ENCODE results near the gene SLIT2. TPM values are rescaled to one million over a fixed set of nuclear protein-coding genes. Genes with fewer than 3 reads are reported as not detected.

The SLIT2 gene
- total and polyA plus RNA-seq, 10 donors, result 1.3 to 128 (median 57.2) TPM

DNA sequence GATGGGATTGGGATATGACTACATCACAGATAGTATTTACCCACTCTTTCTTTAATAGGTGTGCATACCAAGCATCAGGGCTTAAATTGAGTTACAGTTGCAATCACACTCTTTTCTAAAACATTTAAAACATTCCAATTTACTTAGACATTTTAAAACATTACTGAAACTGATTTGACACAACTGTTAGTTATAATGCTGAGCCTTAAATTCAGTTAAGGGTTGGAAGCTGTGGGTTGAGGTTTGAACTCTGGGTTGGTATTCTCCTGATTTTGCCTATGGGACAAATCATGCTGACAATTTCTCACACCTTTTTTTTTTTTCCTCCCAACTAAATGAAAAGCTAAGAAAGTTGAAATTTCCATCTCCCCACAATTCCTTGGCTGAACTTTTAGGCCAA lies 16.3 kb downstream of the SLIT2 start:
- TF ChIP-seq POLR2A (IDR thresholded peaks at IDR 0.05), result no peak
- TF ChIP-seq, protein P1, sequence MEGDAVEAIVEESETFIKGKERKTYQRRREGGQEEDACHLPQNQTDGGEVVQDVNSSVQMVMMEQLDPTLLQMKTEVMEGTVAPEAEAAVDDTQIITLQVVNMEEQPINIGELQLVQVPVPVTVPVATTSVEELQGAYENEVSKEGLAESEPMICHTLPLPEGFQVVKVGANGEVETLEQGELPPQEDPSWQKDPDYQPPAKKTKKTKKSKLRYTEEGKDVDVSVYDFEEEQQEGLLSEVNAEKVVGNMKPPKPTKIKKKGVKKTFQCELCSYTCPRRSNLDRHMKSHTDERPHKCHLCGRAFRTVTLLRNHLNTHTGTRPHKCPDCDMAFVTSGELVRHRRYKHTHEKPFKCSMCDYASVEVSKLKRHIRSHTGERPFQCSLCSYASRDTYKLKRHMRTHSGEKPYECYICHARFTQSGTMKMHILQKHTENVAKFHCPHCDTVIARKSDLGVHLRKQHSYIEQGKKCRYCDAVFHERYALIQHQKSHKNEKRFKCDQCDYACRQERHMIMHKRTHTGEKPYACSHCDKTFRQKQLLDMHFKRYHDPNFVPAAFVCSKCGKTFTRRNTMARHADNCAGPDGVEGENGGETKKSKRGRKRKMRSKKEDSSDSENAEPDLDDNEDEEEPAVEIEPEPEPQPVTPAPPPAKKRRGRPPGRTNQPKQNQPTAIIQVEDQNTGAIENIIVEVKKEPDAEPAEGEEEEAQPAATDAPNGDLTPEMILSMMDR (IDR thresholded peaks at IDR 0.05 in 8 of 11, conservative IDR thresholded peaks at IDR 0.05 in 3 of 11), result no peak
- no peak for TF ChIP-seq POLR2AphosphoS5 (IDR thresholded peaks at IDR 0.05)
- intact Hi-C loops (cut with DNase I; ENCODE audit: low total_unique reads), result no loop called here
- H3K27me3 ChIP-seq (replicated peaks in 1 of 7), result no peaks in the 10 kb centered on the region
- no peaks in the 10 kb centered on the region for H3K9me3 ChIP-seq
- H3K4me1 ChIP-seq, result no peaks in the 10 kb centered on the region
- H3K36me3 ChIP-seq, result no peaks in the 10 kb centered on the region
- no peak for DNase-seq
- no peak overlapping the region for H3K27ac ChIP-seq
- no peak overlapping the region for H3K4me3 ChIP-seq

DNA sequence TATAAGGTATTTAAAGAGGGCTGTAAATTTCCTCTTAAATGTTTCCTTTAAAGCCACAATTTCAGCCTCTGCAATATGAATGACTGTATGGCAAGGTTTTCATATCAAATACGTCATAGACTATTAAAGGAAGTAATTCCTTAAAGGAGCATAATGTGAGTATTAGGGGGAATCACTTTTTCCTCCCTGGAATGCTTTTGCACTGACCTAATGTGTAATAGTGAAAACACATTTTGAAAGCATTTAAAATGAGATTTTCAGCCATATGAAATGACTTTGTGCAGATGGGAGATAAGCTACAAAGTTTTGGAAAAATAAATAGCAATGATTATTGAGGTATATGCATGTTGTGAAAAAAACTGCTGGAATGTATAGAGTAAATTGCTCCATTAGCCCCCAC lies 17.6 kb downstream of the SLIT2 start:
- H3K27me3 ChIP-seq (replicated peaks in 1 of 7), result no peaks in the 10 kb centered on the region
- no peaks in the 10 kb centered on the region for H3K4me1 ChIP-seq
- no peaks in the 10 kb centered on the region for H3K36me3 ChIP-seq
- H3K4me3 ChIP-seq, result no peak overlapping the region
- H3K27ac ChIP-seq, result no peak overlapping the region
- no peaks in the 10 kb centered on the region for H3K9me3 ChIP-seq
- TF ChIP-seq POLR2A (IDR thresholded peaks at IDR 0.05), result no peak
- TF ChIP-seq, protein P1 (IDR thresholded peaks at IDR 0.05 in 8 of 11, conservative IDR thresholded peaks at IDR 0.05 in 3 of 11), result no peak
- TF ChIP-seq POLR2AphosphoS5 (IDR thresholded peaks at IDR 0.05), result no peak
- 39 to 63% (median 44%) methylated on average over 1 of the region's 1 CpG for WGBS, 5 donors
- DNase-seq, result no peak
- intact Hi-C loops (cut with DNase I; ENCODE audit: low total_unique reads), result no loop called here

DNA sequence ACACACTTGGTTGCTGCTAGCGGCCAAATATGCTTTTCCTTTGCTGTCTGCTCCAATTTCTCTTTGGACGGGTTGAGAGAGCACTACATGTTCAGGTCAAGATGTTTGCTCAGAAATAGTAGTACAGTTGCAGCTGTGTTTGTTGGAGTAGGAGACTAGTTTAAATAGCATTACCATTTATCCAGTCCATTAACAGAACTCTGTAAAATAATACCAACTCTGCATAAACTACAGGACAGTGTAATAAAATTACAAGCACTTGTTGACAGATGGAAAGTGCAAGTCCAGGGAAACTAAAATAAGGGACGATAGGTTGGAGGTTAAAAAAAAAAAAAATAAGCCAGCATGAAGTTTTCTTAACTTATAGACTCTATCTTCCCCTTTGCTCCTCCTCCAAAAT lies 20.2 kb downstream of the SLIT2 start:
- TF ChIP-seq POLR2A (IDR thresholded peaks at IDR 0.05), result no peak
- WGBS, 5 donors, result 60 to 88% (median 71%) methylated on average over 3 of the region's 3 CpGs
- Histone ChIP-seq H3K27ac (no peak overlapping the region), H3K4me1 (no peaks in the 10 kb centered on the region), H3K9me3 (no peaks in the 10 kb centered on the region), H3K36me3 (no peaks in the 10 kb centered on the region), H3K4me3 (no peak overlapping the region), H3K27me3 (replicated peaks in 1 of 7) (no peaks in the 10 kb centered on the region)
- intact Hi-C loops (cut with DNase I; ENCODE audit: low total_unique reads), result no loop called here
- DNase-seq, result no peak

DNA sequence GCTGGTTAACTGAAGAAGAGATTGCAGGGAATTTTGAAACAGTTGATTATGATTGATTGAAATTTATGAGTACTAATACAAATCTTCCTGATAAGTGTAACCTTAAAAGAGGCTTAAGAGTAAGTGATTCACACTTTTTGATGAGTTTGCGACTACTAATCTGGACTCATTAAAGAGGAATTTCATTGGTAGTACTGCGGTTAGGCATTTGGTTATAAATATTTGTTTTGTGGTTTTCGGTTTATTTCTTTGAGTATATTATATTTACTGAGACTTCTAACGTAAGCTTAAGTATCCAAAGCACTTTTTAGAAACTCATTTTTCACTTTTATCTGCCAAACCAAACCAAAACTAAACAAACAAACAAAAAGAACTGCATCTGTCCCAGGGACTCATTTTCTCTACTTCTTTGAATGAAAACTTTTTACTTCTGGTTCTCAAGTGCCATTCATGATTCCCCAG lies 20.7 kb downstream of the SLIT2 start:
- WGBS, 5 donors, result 64 to 83% (median 72%) methylated on average over 4 of the region's 4 CpGs
- no peaks in the 10 kb centered on the region for H3K9me3 ChIP-seq
- H3K4me1 ChIP-seq, result no peaks in the 10 kb centered on the region
- H3K4me3 ChIP-seq, result no peak overlapping the region
- TF ChIP-seq POLR2A (IDR thresholded peaks at IDR 0.05) (no peak), POLR2AphosphoS5 (IDR thresholded peaks at IDR 0.05) (no peak)
- TF ChIP-seq, protein P1 (IDR thresholded peaks at IDR 0.05 in 8 of 11, conservative IDR thresholded peaks at IDR 0.05 in 3 of 11), result no peak
- no peak overlapping the region for H3K27ac ChIP-seq
- intact Hi-C loops (cut with DNase I; ENCODE audit: low total_unique reads), result no loop called here
- no peaks in the 10 kb centered on the region for H3K27me3 ChIP-seq (replicated peaks in 1 of 7)
- no peaks in the 10 kb centered on the region for H3K36me3 ChIP-seq
- DNase-seq, result no peak

DNA sequence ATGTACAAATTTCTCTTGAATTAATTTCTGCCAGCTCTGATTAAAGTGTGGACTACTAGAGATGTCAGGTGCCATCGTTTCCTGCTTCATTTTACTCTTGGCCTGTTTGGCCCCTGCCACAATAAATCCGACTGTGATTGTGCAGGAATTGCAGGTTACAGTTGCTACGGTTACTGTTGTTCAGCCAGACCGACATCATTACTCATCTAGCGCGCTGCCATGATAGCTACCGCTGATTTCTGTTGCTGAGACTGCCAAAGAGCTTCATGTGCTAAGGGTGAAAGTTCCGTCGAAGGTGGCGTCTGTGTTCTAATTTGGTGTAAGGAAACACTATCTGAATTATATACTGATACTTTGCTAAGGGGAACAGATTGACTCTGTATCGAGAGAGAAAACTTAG lies 22.1 kb downstream of the SLIT2 start:
- Histone ChIP-seq H3K27ac (no peak overlapping the region), H3K4me3 (no peak overlapping the region), H3K36me3 (no peaks in the 10 kb centered on the region), H3K9me3 (no peaks in the 10 kb centered on the region), H3K27me3 (replicated peaks in 1 of 7) (no peaks in the 10 kb centered on the region), H3K4me1 (no peaks in the 10 kb centered on the region)
- intact Hi-C loops (cut with DNase I; ENCODE audit: low total_unique reads), result no loop called here
- 87 to 91% (median 90%) methylated on average over 11 of the region's 11 CpGs for WGBS, 5 donors
- no peak for DNase-seq
- TF ChIP-seq, protein P1 (IDR thresholded peaks at IDR 0.05 in 8 of 11, conservative IDR thresholded peaks at IDR 0.05 in 3 of 11), result no peak
- no peak for TF ChIP-seq POLR2A (IDR thresholded peaks at IDR 0.05)
- no peak for TF ChIP-seq POLR2AphosphoS5 (IDR thresholded peaks at IDR 0.05)

Measured in spleen (tissue), 11 donors.